Measurements from ENCODE around the gene PCNX1.

DNA sequence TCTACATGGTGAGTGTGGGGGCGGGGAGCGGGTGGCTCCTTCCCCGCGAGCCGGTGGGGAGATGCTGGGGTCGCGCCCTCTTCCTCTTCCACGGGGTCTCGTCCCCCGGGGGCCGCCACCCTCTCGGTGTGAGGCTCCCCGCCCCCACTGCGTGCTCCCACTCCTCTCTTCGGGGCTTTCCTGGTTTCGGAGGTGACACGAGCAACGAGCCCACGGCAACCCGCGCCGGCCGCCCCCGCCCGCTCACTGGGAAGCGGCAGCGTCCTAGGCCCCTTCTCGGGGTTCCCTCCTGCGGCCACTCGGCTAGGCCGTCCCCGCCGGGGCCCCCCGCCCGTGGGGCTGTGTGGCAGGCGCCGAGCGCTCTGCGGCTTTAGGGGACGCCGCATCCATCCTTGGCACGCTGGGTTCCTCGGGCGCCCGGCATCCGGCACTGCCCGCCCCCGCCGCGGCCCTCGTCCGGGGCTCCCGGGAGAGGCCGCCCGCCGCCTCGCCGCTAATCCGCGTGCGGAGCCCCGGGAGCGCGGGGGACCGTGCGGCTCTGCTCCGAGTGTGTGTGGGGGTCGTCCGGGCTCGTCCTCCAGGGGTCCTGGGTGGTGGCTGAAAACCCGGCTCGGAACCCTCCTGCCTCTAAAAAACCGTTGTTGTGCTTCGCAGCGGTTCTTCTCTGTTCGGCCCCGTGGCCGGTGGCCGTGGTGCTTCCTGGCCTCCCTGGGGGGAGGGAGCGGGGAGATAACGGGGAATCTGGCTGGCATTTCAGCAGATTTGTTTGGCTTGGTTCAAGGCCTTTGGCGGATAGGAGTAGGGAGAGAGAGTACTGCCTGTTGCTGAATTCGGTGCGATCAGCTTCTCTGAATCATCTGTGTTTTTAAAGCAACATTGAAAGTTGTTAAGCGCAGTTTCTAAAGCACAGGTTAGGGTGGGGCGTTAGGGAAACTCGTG lies 1.0 kb downstream of the PCNX1 start:
- TF ChIP-seq, protein P1, sequence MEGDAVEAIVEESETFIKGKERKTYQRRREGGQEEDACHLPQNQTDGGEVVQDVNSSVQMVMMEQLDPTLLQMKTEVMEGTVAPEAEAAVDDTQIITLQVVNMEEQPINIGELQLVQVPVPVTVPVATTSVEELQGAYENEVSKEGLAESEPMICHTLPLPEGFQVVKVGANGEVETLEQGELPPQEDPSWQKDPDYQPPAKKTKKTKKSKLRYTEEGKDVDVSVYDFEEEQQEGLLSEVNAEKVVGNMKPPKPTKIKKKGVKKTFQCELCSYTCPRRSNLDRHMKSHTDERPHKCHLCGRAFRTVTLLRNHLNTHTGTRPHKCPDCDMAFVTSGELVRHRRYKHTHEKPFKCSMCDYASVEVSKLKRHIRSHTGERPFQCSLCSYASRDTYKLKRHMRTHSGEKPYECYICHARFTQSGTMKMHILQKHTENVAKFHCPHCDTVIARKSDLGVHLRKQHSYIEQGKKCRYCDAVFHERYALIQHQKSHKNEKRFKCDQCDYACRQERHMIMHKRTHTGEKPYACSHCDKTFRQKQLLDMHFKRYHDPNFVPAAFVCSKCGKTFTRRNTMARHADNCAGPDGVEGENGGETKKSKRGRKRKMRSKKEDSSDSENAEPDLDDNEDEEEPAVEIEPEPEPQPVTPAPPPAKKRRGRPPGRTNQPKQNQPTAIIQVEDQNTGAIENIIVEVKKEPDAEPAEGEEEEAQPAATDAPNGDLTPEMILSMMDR (IDR thresholded peaks at IDR 0.05; ENCODE audit: low read depth, low read length, poor library complexity, severe bottlenecking) = no peak
- TF ChIP-seq EZH2phosphoT487 (IDR thresholded peaks at IDR 0.05; ENCODE audit: borderline replicate concordance, low read length) = no peak

All from DOHH2 (cell line).